Spleen (tissue), 11 donors: ENCODE data around the gene MAP3K7CL. TPM values are rescaled to one million over a fixed set of nuclear protein-coding genes. Genes with fewer than 3 reads are reported as not detected.

Experiments
- DNase-seq: peaks from one replicate; pipeline ENCODE4 v3.0.0-alpha.2; 2020
- H3K27ac ChIP-seq, 8 donors: fragments of 200-600 bp; sonication (generic) in 7 of 8; 1 replicate in 4 of 8; 2 replicates in 4 of 8; pipeline versions ENCODE4 v1.5.0 to v1.8.0; 2016 to 2021; ENCODE audit warnings: inconsistent platforms in 4 of 8, mild to moderate bottlenecking in 4 of 8, moderate library complexity in 1 of 8
- H3K27me3 ChIP-seq, 7 donors: fragments of 200-600 bp; sonication (generic) in 6 of 7; replicated peaks in 1 of 7; 1 replicate in 4 of 7; 2 replicates in 3 of 7; pipeline versions ENCODE4 v1.5.0 to v1.8.0; 2016 to 2021; ENCODE audit warnings: inconsistent platforms in 3 of 7, mild to moderate bottlenecking in 1 of 7
- H3K36me3 ChIP-seq, 6 donors: fragments of 200-600 bp; sonication (generic) in 5 of 6; 1 replicate in 4 of 6; 2 replicates in 2 of 6; pipeline versions ENCODE4 v1.5.0 to v1.8.0; 2016 to 2021; ENCODE audit warnings: inconsistent platforms in 2 of 6
- H3K4me1 ChIP-seq, 6 donors: fragments of 200-600 bp; sonication (generic) in 5 of 6; 1 replicate in 3 of 6; 2 replicates in 3 of 6; pipeline versions ENCODE4 v1.5.0 to v1.8.0; 2016 to 2021; ENCODE audit warnings: inconsistent platforms in 3 of 6
- H3K4me3 ChIP-seq, 8 donors: fragments of 200-600 bp; sonication (generic) in 7 of 8; 1 replicate in 4 of 8; 2 replicates in 4 of 8; pipeline versions ENCODE4 v1.5.0 to v1.8.0; 2016 to 2021; ENCODE audit warnings: inconsistent platforms in 4 of 8, mild to moderate bottlenecking in 4 of 8, moderate library complexity in 2 of 8
- H3K9me3 ChIP-seq, 8 donors: fragments of 200-600 bp; sonication (generic) in 7 of 8; 1 replicate in 4 of 8; 2 replicates in 4 of 8; pipeline versions ENCODE4 v1.5.0 to v1.8.0; 2016 to 2021; ENCODE audit warnings: inconsistent platforms in 4 of 8
- CTCF ChIP-seq, 11 experiments: fragments of 200-600 bp in 7 of 11; fragments of 450-650 bp in 4 of 11; sonication (generic) in 4 of 11; IDR thresholded peaks in 8 of 11; conservative IDR thresholded peaks in 3 of 11; 1 replicate in 7 of 11; 2 replicates in 4 of 11; pipeline versions ENCODE4 v1.4.0 to v1.8.0; 2016 to 2021; ENCODE audit warnings: antibody characterized with exemption in 11 of 11, inconsistent platforms in 4 of 11, mild to moderate bottlenecking in 1 of 11
- POLR2A ChIP-seq, 3 donors: fragments of 450-650 bp; IDR thresholded peaks; one replicate each; pipeline ENCODE4 v1.5.1; 2017; ENCODE audit warnings: antibody characterized with exemption in 3 of 3, mild to moderate bottlenecking in 1 of 3
- POLR2AphosphoS5 ChIP-seq, 3 donors: sonication (generic); formaldehyde crosslinking; IDR thresholded peaks; one replicate each; pipeline ENCODE4 v1.5.1; 2017; ENCODE audit warnings: antibody characterized with exemption in 3 of 3
- WGBS, 5 donors: extraction: QIAGEN DNeasy Blood & Tissue Kit in 3 of 5; methylation state at CpG; one replicate each; pipeline versions ENCODE4 v1.1.5 to v1.1.7; 2013 to 2018; 5-methylcytosine and 5-hydroxymethylcytosine counted together
- intact Hi-C: fragments of 100-400 bp; cut with DNase I; formaldehyde crosslinking; loops from one replicate; pipeline ENCODE4 v1.15.0; 2023; ENCODE audit warnings: low total_unique reads
- polyA plus RNA-seq, 3 donors: library from polyadenylated mRNA; stranded (reverse); fragments of 200-250 nt; gene quantifications; one replicate each; pipeline ENCODE4 v1.2.1, GENCODE V29; 2013
- total RNA-seq, 7 donors: library from RNA; depleted of rRNA in 3 of 7; stranded (reverse); fragments of >200 nt in 3 of 7; fragmentation: NEBNext Ultra II Directional in 4 of 7; extraction: Animal tissue kit (Norgen Biotek cat#: 25700) in 4 of 7; gene quantifications; one replicate each; pipeline versions ENCODE4 v1.1.0 to v1.2.1, GENCODE V29; 2016 to 2021
- donor health status: healthy with polysubstance abuse.
- donor health status: DM: no; HTN: no; CAD: no; lungs with moderate emphysema.
- donor health status: DM: no; HTN: no; CAD: no.
- donor health status: Bipolar disorder and iron deficiency.
- donor health status: healthy.
- donor health status: DM: no; HTN: no; CAD: no.
- donor health status: DM: yes; HTN: yes; CAD: no.

MAP3K7CL gene
- total and polyA plus RNA-seq, 10 donors: 6.9 to 24.3 (median 12.4) TPM

- peaks cover 0 to 23% (median 16%) of the 10 kb centered on the region in 6 donors for H3K4me1 ChIP-seq
- no peaks in the 10 kb centered on the region for H3K36me3 ChIP-seq
- DNase-seq: no peak
- H3K27ac ChIP-seq: no peak overlapping the region
- H3K4me3 ChIP-seq: no peak overlapping the region
- no peak for TF ChIP-seq POLR2AphosphoS5 (IDR thresholded peaks at IDR 0.05)
- no peak for TF ChIP-seq POLR2A (IDR thresholded peaks at IDR 0.05)
- no peak for TF ChIP-seq CTCF (IDR thresholded peaks at IDR 0.05 in 8 of 11, conservative IDR thresholded peaks at IDR 0.05 in 3 of 11)
- intact Hi-C loops: no loop called here
- H3K27me3 ChIP-seq: no peaks in the 10 kb centered on the region
- no peaks in the 10 kb centered on the region for H3K9me3 ChIP-seq
These were observed 80.8 kb downstream of the MAP3K7CL start for GRCh38 chr21:29211205-29211604.

- Histone ChIP-seq H3K36me3 (no peaks in the 10 kb centered on the region), H3K4me3 (no peak overlapping the region), H3K9me3 (no peaks in the 10 kb centered on the region), H3K27me3 (no peaks in the 10 kb centered on the region), H3K4me1 (peaks cover 0 to 21% (median 16%) of the 10 kb centered on the region in 6 donors), H3K27ac (no peak overlapping the region)
- TF ChIP-seq POLR2AphosphoS5 (IDR thresholded peaks at IDR 0.05) (no peak), CTCF (IDR thresholded peaks at IDR 0.05 in 8 of 11, conservative IDR thresholded peaks at IDR 0.05 in 3 of 11) (no peak), POLR2A (IDR thresholded peaks at IDR 0.05) (no peak)
- WGBS, 5 donors: 77 to 86% (median 80%) methylated on average over 7 of the region's 7 CpGs
- intact Hi-C loops: no loop called here
- no peak for DNase-seq
These were observed 82.0 kb downstream of the MAP3K7CL start for GRCh38 chr21:29212446-29212845.

- no peak for TF ChIP-seq POLR2AphosphoS5 (IDR thresholded peaks at IDR 0.05)
- TF ChIP-seq POLR2A (IDR thresholded peaks at IDR 0.05): no peak
- TF ChIP-seq CTCF (IDR thresholded peaks at IDR 0.05 in 8 of 11, conservative IDR thresholded peaks at IDR 0.05 in 3 of 11): no peak
- Histone ChIP-seq H3K27ac (no peak overlapping the region), H3K36me3 (no peaks in the 10 kb centered on the region), H3K27me3 (no peaks in the 10 kb centered on the region), H3K9me3 (no peaks in the 10 kb centered on the region), H3K4me3 (no peak overlapping the region), H3K4me1 (peaks cover 0 to 11% (median 5%) of the 10 kb centered on the region in 6 donors)
- 66 to 94% (median 88%) methylated on average over 2 of the region's 2 CpGs for WGBS, 5 donors
- no peak for DNase-seq
- intact Hi-C loops: no loop called here
These were observed 83.3 kb downstream of the MAP3K7CL start for GRCh38 chr21:29213513-29214385.

GRCh38 chr21:29215709-29216108 is 85.3 kb downstream of the MAP3K7CL start:
- Histone ChIP-seq H3K9me3 (no peaks in the 10 kb centered on the region), H3K36me3 (no peaks in the 10 kb centered on the region), H3K4me3 (no peak overlapping the region), H3K4me1 (peaks cover 0 to 10% (median 0%) of the 10 kb centered on the region in 6 donors), H3K27ac (no peak overlapping the region), H3K27me3 (no peaks in the 10 kb centered on the region)
- no peak for DNase-seq
- no peak for TF ChIP-seq POLR2A (IDR thresholded peaks at IDR 0.05)
- no peak for TF ChIP-seq POLR2AphosphoS5 (IDR thresholded peaks at IDR 0.05)
- TF ChIP-seq CTCF (IDR thresholded peaks at IDR 0.05 in 8 of 11, conservative IDR thresholded peaks at IDR 0.05 in 3 of 11): no peak
- intact Hi-C loops: no loop called here
- 89 to 93% (median 91%) methylated on average over 2 of the region's 2 CpGs for WGBS, 5 donors
